Measurements from ENCODE around the gene SNX27. TPM values are rescaled to one million over a fixed set of nuclear protein-coding genes. Genes with fewer than 3 reads are reported as not detected.
"Not testable (repeated sequence)": the region's sequence is repeated elsewhere in the genome, so short reads cannot be mapped to it uniquely, and the experiment has no call there.

SNX27 gene
- polyA plus RNA-seq, 1 donor from 2014 or later: 12.9 TPM

DNA sequence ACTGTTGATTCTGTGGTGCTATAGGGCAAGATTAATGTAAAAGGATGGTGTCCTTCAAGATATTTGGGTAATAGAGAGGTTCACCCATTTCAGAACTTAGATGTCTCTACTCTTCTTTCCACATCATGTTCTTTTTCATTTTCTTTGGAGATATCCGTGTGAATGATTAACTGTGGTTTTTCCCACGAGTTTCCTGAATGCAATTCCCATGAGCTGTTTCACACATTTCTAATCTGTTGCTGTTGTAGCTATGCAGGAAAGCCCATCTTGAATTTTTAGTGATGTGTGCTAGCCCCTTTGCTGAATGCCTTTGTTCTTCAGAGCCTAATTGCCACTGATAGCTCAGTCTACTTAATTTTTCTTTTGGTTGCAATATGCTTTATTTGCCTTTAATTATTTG, 27.6 kb downstream of the SNX27 start:
- Mint-ChIP-seq H3K4me3 (peak overlapping the region in 1 of 4 donors; percentile 10), H3K36me3 (peaks cover 11% of the 10 kb centered on the region), H3K27me3 (no peaks in the 10 kb centered on the region), H3K27ac (peak overlapping the region in 1 of 3 donors; percentile 2), H3K9me3 (no peaks in the 10 kb centered on the region), H3K4me1 (peaks cover 4 to 14% (median 12%) of the 10 kb centered on the region in 3 donors)

DNA sequence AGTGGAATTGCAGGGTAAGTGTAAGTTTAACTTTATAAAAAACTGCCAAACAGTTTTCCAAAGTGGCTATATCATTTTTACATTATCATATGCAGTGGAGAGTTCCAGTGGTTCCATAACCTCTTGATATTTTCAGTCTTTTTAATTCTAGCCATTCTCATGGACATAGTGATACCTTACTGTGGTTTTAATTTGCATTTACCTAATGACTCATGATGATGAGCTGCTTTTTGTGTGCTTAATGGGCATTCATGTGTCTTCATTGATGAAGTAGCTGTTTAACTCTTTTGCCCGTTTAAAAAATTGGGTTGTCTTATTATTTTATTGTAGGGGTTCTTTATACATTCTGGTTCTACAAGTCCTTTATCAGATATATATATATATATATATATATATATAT, 29.4 kb downstream of the SNX27 start:
- Mint-ChIP-seq H3K27me3 (no peaks in the 10 kb centered on the region), H3K9me3 (peaks cover 0 to 2% (median 0%) of the 10 kb centered on the region in 3 donors), H3K4me3 (no peak overlapping the region), H3K36me3 (peaks cover 13% of the 10 kb centered on the region), H3K27ac (no peak overlapping the region), H3K4me1 (peaks cover 4 to 13% (median 7%) of the 10 kb centered on the region in 3 donors)

DNA sequence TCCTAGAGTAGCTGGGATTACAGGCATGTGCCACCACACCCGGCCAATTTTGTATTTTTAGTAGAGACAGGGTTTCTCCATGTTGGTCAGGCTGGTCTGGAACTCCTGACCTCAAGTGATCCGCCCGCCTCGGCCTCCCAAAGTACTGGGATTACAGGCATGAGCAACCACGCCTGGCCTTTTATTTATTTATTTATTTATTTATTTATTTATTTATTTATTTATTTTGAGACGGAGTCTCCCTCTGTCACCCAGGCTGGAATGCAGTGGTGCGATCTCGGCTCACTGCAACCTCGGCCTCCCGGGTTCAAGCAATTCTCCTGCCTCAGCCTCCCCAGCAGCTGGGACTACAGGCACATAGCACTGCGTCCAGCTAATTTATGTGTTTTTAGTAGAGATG, 31.2 kb downstream of the SNX27 start:
- not testable (repeated sequence) for H3K4me3 Mint-ChIP-seq, H3K9me3 Mint-ChIP-seq, H3K27me3 Mint-ChIP-seq, H3K27ac Mint-ChIP-seq
- Mint-ChIP-seq H3K4me1 (peaks cover 3 to 10% (median 7%) of the 10 kb centered on the region in 3 donors), H3K36me3 (peaks cover 15% of the 10 kb centered on the region)

DNA sequence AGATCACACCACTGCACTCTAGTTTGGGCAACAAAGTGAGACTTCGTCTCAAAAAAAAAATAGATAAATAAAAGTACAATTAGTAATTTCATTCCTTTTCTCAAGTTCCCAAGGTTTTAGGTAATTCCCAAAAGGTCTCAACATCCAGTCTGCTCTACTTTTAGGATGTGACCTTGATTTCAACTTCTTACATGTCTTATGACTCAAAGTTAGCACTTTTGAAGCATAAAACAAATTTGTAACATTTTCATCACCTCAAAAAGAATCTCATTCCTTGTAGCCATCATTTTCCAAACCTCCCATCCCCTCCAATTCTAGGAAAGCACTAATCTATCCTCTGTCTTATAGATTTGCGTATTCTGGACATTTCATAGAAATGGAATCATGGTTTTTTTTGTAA, 32.2 kb downstream of the SNX27 start:
- Mint-ChIP-seq H3K27me3 (no peaks in the 10 kb centered on the region), H3K36me3 (peaks cover 20% of the 10 kb centered on the region), H3K4me1 (peaks cover 3 to 9% (median 7%) of the 10 kb centered on the region in 3 donors), H3K9me3 (peaks cover 1 to 3% (median 2%) of the 10 kb centered on the region in 3 donors), H3K27ac (no peak overlapping the region), H3K4me3 (no peak overlapping the region)

DNA sequence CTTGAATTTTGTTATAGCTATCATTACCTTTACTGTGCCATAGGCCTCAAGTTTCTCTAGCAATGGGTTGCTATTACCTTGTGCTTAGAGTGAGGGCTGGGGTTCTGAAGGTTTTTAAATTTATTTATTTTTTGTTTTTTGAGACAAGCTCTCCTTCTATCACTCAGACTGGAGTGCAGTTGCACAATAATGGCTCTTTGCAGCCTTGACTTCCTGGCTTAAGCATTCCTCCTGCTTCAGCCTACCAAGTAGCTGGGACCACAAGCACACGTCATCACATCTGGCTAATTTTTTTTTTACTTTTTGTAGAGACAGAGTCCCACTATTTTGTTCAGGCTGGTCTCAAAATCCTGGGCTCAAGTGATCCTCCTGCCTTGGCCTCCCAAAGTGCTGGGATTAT, 41.5 kb downstream of the SNX27 start:
- Mint-ChIP-seq H3K4me1 (peaks cover 7 to 13% (median 10%) of the 10 kb centered on the region in 3 donors), H3K36me3 (peaks cover 16% of the 10 kb centered on the region), H3K27me3 (no peaks in the 10 kb centered on the region), H3K4me3 (peak overlapping the region in 1 of 4 donors; percentile 37), H3K27ac (no peak overlapping the region), H3K9me3 (no peaks in the 10 kb centered on the region)

DNA sequence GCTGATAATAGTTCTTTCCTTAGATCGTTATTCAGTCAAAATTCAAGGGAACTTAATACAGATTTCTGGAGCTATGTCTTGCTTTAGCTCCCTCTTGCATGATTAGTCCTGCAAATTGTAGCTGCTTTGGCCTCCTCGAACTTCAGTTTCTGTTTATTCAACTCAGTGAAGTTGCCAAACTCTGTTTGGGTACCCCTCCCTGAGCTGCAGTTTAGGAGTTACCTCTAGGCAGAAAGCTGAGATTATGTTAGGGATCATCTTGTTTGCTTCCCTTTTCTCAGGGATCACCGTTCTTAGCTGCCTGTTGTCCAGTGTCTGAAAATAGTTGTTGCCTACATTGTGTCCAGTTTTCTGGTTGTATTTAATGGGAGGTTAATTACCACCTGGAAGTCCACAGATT, 43.5 kb downstream of the SNX27 start:
- Mint-ChIP-seq H3K9me3 (no peaks in the 10 kb centered on the region), H3K27me3 (no peaks in the 10 kb centered on the region), H3K4me1 (peaks cover 7 to 13% (median 10%) of the 10 kb centered on the region in 3 donors), H3K4me3 (no peak overlapping the region), H3K27ac (no peak overlapping the region), H3K36me3 (peaks cover 10% of the 10 kb centered on the region)

DNA sequence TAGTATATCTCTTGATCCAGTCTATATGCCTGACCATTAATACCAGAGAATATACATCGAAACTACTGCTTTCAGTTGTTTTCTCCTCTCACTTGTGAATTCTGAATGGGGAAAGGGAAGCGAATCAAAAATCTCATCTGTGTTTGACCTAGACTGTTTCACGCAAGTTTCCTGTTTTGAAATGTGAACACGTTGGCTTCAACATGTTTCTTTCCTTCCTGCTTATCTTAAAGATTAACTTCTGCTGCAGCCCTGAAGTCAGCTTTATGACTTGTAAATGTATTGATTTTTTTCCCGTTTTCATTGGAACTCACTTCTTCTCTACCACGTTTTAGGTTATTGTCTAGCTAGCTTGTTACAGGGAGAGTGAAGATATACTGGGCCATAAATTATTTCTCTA, 49.9 kb downstream of the SNX27 start:
- H3K36me3 Mint-ChIP-seq: peaks cover 1% of the 10 kb centered on the region

DNA sequence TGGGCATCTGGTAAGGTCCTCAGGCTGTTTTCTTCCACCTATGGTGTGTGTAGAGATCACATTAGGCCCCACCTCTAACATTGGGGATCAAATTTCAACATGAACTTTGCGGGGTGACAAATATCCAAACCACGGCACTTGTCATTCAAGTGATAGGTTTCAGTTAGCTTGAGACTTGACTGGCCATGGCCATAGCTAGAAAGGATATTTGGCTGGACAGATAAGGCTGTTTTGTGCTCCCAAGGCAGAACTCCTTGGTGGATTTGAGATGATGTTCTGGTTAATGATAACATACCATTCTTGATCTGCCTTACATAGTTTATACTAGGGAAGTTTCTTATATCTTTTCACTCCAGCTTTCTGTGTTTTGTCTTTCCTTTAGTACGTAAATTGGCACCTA, 56.2 kb downstream of the SNX27 start:
- Mint-ChIP-seq H3K4me3 (no peak overlapping the region), H3K27me3 (no peaks in the 10 kb centered on the region), H3K27ac (no peak overlapping the region), H3K9me3 (peaks cover 0 to 8% (median 7%) of the 10 kb centered on the region in 3 donors), H3K4me1 (peaks cover 0 to 9% (median 0%) of the 10 kb centered on the region in 3 donors), H3K36me3 (peaks cover 17% of the 10 kb centered on the region)

More for the DNA sequence above, 49.9 kb downstream of the SNX27 start:
- no peaks in the 10 kb centered on the region for H3K27me3 Mint-ChIP-seq
- H3K9me3 Mint-ChIP-seq: no peaks in the 10 kb centered on the region
- H3K4me1 Mint-ChIP-seq: peaks cover 0 to 2% (median 2%) of the 10 kb centered on the region in 3 donors
- no peak overlapping the region for H3K4me3 Mint-ChIP-seq
- H3K27ac Mint-ChIP-seq: peak overlapping the region in 1 of 3 donors; percentile 86

DNA sequence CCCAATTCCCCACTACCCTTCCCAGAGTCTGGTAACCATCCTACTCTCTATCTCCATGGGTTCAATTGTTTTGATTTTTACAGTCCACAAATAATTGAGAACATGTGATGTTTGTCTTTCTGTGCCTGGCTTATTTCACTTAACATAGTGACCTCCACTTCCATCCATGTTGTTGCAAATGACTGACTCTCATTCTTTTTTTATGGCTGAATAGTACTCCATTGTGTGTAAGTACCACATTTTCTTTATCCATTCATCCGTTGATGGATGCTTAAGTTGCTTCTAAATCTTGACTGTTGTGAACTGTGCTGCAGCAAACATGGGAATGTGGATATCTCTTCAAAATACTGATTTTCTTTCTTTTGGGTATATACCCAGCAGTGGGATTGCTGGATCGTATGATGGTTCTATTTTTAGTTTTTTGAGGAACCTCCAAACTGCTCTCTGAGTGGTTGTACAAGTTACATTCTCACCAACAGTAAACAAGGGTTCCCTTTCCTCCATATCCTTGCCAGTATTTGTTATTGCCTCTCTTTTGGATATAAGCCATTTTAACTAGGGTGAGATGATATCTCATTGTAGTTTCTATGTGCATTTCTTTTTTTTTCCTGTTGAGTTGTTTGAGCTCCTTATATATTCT, 58.3 kb downstream of the SNX27 start:
- H3K4me3 Mint-ChIP-seq, H3K9me3 Mint-ChIP-seq, H3K4me1 Mint-ChIP-seq, H3K27me3 Mint-ChIP-seq: not testable (repeated sequence)
- Mint-ChIP-seq H3K27ac (peak overlapping the region in 1 of 3 donors; percentile 77), H3K36me3 (peaks cover 25% of the 10 kb centered on the region)

DNA sequence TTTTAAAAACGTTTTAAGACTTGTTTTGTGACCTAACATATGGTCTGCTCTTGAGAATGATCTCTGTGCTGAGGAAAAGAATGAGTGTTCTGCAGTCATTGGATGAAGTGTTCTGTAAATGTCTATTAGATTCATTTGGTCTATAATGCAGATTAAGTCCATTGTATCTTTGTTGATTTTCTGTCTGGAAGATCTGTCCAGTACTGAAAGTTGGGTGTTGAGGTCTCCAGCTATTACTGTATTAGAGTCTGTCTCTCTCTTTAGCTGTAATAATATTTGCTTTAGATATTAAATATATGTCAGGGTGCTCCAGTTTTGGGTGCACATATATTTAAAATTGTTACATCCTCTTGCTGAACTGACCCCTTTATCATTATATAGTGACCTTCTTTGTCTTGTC, 61.6 kb downstream of the SNX27 start:
- peaks cover 34% of the 10 kb centered on the region for H3K36me3 Mint-ChIP-seq
- peaks cover 0 to 10% (median 0%) of the 10 kb centered on the region in 3 donors for H3K4me1 Mint-ChIP-seq
- H3K4me3 Mint-ChIP-seq: no peak overlapping the region
- no peaks in the 10 kb centered on the region for H3K27me3 Mint-ChIP-seq
- H3K27ac Mint-ChIP-seq: no peak overlapping the region
- H3K9me3 Mint-ChIP-seq: peaks cover 0 to 8% (median 7%) of the 10 kb centered on the region in 3 donors

DNA sequence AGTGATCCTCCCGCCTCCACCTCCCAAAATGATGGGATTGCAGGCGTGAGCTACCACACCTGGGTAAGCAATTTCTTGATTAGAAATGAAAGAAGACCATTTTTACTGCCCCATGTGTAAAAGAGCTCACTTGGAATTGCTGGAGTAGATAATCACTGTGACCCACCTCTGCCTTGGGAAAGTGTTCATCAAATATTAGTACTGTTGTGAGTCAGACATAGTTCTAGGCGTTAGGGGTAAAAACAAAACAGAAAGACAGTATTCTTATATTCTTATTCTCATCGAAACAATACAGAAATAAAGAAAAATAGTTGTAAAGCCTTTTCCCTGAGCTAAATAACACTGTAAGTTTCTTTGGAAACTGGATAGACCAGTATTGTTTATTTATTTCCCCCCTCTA, 68.5 kb downstream of the SNX27 start:
- H3K4me3 Mint-ChIP-seq: no peak overlapping the region
- H3K27me3 Mint-ChIP-seq: no peaks in the 10 kb centered on the region
- H3K27ac Mint-ChIP-seq: no peak overlapping the region
- no peaks in the 10 kb centered on the region for H3K4me1 Mint-ChIP-seq
- H3K9me3 Mint-ChIP-seq: no peaks in the 10 kb centered on the region
- peaks cover 13% of the 10 kb centered on the region for H3K36me3 Mint-ChIP-seq

DNA sequence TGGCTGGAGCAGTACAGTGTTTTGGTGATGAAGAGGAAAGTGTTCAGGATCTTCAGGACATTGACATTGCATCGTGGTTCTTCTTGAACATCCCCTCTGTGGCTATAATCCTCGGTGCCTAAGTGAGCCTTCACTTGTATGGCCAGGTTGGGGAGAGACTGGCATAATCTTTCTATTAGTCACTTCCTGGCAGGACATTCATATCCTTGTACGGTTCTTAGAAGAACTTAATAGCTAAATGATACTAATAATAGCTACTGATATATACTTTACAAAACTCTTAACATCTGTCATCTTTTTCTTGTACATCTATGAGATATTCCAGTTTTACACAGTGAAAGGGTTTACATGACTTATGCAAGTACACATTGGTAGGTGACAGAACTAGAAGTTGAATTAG, 69.0 kb downstream of the SNX27 start:
- H3K36me3 Mint-ChIP-seq: peaks cover 12% of the 10 kb centered on the region
- no peaks in the 10 kb centered on the region for H3K27me3 Mint-ChIP-seq
- H3K4me3 Mint-ChIP-seq: no peak overlapping the region
- no peak overlapping the region for H3K27ac Mint-ChIP-seq
- no peaks in the 10 kb centered on the region for H3K4me1 Mint-ChIP-seq
- no peaks in the 10 kb centered on the region for H3K9me3 Mint-ChIP-seq

DNA sequence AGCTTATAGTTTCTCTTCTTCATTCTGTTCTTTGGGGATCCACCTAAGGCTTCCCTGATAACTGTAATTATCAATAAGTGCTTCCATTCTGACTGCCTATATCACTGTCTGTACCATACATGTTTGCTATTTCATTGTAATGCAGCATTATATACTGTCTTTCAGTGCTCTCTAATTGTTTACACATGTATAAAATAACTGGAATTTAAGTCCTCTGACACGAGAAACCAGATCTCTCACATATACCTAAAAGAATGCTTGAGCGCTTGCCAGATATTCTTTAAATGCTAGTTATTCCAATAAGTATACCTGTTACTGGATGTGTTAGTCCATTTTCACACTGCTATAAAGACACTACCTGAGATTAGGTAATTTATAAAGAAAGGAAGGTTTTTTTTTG, 70.1 kb downstream of the SNX27 start:
- no peak overlapping the region for H3K4me3 Mint-ChIP-seq
- peaks cover 14% of the 10 kb centered on the region for H3K36me3 Mint-ChIP-seq
- H3K27ac Mint-ChIP-seq: no peak overlapping the region
- no peaks in the 10 kb centered on the region for H3K9me3 Mint-ChIP-seq
- H3K4me1 Mint-ChIP-seq: no peaks in the 10 kb centered on the region
- H3K27me3 Mint-ChIP-seq: no peaks in the 10 kb centered on the region

DNA sequence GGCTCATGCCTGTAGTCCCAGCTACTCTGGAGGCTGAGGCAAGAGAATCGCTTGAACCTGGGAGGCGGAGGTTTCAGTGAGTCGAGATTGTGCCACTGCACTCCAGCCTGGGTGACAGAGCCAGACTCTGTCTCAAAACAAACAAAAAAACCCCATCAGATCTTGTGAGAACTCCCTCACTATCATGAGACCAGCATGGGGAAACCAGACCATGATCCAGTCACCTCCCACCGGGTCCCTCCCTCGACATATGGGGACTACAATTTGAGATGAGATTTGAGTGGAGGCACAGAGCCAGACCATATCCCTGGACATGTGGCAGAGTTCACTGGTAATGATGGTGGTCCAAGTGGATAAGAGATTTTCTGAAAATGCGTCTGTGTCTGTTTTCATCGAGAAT, 71.1 kb downstream of the SNX27 start:
- not testable (repeated sequence) for H3K4me1 Mint-ChIP-seq, H3K27ac Mint-ChIP-seq, H3K4me3 Mint-ChIP-seq, H3K27me3 Mint-ChIP-seq, H3K9me3 Mint-ChIP-seq
- peaks cover 15% of the 10 kb centered on the region for H3K36me3 Mint-ChIP-seq

DNA sequence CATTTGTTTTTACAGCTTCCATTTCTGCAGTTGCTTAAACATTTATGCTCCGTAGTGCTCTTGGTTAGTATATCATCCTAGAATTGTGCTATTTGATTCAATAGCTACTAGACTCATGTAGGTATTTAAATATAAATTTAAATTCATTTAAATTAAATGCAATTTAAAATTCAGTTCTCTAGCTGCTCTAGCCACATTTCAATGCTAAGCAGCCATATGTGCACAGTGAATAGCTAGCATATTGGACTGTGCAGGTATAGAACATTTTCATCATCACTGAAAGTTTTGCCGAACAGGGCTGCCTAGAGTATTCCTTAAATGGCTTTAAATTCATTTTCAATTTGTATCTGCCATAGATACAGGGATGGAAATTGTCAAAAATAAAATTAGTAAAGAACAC, 72.3 kb downstream of the SNX27 start:
- Mint-ChIP-seq H3K4me1 (no peaks in the 10 kb centered on the region), H3K27me3 (no peaks in the 10 kb centered on the region), H3K9me3 (no peaks in the 10 kb centered on the region), H3K4me3 (no peak overlapping the region), H3K27ac (no peak overlapping the region), H3K36me3 (peaks cover 9% of the 10 kb centered on the region)

DNA sequence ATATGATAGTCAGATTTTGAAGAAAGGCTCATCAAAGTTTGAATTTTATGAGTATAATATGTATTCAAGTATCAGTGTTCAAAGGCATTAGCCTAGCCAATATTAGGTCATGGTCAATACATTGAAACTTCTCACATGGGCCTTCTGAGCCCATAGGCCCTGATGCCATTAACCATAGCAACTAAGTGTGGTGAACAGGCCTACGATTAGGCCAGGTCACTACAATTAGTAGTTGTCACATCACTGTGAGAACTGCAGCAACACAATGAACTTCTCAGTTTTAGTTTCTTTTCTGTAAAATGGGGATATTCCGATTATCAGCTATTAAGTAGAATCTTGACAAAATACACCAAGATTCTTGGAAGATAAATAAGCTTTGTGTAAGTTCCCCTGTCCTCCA, 74.7 kb downstream of the SNX27 start:
- Mint-ChIP-seq H3K36me3 (peaks cover 5% of the 10 kb centered on the region), H3K27ac (no peak overlapping the region), H3K9me3 (no peaks in the 10 kb centered on the region), H3K27me3 (no peaks in the 10 kb centered on the region), H3K4me3 (no peak overlapping the region), H3K4me1 (peaks cover 0 to under 1% (median under 1%) of the 10 kb centered on the region in 3 donors)
